ENCODE results near the gene NPY2R.

NPY2R gene

GRCh38 chr4:155249016-155249566 is 40.7 kb downstream of the NPY2R start:
- no peak for DNase-seq (ENCODE audit: low read depth)

- DNase-seq (ENCODE audit: low read depth), result no peak
Observed at GRCh38 chr4:155252327-155252726, 43.9 kb downstream of the NPY2R start.

DNA sequence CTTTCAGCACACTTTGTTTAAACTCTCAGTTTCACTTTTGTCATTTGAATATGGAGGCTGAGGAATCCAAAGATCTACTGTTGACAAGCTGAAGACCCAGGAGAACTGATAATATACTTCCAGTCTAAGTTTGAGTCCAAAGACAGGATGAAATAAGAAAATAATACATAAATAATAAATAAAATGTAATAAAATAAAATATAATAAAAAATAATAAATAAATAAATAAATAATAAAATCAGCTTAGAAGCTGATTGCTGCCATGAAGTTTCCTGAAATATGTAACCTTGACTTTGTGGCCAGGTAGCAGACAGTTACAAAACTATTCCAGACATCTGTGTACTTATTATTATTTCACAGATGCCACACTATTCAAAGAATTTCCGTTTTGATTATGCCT is 55.0 kb downstream of the NPY2R start:
- DNase-seq (ENCODE audit: low read depth), result no peak

- DNase-seq (ENCODE audit: low read depth), result no peak
Observed at GRCh38 chr4:155265113-155265512, 56.7 kb downstream of the NPY2R start.

Data from non-pigmented ciliary epithelial cell (primary cell).